Activated T-helper 1 cell treated with Interleukin-2 at 50 U/mL for 16 hours (primary cell): ENCODE results near the gene CDH23.

Experiments
- DNase-seq: peaks from one replicate; pipeline ENCODE4 v3.0.0-alpha.2; 2020; ENCODE audit warnings: low read depth

Gene CDH23

GRCh38 chr10:71640607-71641006, 243.9 kb downstream of the CDH23 start:
- no peak for DNase-seq

DNA sequence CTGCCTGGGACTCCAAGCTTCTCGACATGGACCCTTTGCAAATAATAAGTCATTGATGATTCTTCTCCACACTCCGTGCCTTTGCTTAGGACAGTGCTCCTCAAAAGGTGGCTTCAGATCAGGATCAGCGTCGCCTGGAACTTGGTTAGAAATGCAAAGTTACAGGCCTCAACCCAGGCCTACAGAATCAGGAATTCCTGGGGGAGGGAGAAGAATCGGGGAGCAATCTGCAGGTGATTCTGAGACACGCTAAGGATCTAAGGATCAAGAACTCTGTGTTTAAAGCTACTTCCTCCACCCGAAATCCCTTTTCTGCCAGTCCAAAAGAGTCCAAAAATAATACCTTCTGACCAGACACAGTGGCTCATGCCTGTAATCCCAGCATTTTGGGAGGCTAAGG, 244.7 kb downstream of the CDH23 start:
- DNase-seq: no peak

DNA sequence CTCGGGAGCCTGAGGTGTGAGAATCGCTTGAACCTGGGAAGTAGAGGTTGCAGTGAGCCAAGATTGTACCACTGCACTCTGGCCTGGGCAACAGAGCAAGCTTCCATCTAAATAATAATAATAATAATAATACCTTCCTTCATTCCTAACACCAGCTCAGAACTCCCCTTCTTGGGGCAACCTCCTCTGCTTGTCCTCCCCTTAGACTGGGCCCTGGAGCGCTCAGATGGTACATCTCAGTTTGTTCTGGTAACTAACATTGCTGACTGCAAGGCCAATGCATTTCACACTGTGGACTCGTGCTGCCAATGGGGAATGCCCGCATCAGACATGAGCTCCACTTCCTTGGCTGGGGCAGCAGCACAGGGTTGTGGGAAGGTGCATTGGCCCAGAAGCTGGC, 245.3 kb downstream of the CDH23 start:
- no peak for DNase-seq

DNA sequence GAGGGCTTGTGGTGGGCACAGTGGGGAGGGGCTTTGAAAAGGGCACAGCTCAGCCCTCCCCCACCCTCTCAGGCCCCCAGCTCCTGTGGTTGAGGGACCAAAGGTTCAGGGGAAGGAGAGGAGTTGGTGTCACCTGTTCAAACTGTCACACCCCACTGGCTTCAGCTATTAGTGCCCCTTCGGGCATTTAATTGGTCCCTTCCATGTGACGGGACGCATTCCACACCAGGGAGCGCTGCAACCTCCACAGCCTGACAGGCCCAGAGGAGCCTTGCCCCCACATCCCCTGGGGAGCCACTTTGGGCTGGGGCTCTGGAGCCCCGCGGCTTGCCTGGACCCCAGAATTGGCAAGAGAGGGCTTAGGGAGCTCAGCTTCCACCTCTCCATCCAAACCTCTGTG, 247.2 kb downstream of the CDH23 start:
- DNase-seq: no peak

DNA sequence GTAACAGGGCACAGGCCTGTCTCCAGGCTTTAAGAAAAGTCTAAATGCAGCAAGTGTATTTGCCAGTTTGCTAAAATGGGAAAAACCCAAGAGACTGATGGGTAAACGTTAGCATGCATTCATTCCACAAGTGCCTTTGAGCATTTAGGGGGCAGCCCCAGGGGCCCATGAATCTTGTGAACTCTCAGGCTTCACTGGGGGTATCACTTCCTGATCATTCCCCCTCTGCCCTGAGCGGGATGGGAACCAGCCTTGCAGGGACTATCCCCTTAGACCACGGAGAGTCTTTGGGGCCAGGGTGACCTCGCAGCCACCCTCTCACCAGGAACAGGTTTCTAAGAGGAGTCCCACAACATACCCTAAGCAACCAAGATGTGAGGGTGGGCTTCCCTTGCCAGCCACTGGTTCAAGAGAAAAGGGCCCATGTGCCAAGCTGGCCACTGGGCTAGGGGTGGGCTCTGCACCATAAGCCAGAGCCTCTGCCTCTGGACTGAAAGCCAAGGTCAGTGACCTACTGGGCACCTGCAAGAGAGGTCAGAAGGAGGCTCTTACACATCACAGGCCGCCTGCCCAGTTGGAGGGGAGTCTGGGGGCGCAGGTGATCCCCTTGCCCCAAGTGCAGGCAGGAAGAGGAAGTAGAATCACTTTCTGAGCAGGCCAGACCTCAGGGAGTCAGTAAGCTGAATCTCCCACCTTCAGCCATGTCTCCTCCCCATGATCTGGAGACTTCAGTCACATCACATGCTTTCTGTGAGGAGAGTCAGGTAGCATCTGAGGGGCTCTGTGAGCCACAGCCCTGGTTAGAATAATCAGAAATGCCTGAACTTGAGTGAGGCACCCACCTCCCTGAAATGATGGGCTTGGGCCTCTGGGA, 247.8 kb downstream of the CDH23 start:
- no peak for DNase-seq

DNA sequence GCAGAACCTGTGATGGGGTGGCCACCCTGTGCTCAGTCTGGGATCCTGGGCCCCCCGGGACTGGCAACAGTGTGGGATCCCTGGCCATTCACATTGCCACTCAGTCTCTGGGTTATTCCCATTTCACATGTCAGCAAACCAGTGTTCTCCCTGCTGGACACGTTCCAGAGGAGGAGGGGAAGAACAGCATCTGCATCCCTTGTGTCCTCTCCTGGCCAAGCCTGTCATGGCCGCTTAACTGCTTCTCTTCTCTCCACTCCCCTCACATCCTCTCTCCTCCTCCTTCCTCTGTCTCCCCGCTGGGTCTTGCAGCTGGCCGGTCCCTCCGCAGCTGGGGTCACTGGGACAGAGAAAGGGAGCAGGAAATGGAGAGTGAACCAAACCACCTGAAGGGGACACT, 248.5 kb downstream of the CDH23 start:
- no peak for DNase-seq

DNA sequence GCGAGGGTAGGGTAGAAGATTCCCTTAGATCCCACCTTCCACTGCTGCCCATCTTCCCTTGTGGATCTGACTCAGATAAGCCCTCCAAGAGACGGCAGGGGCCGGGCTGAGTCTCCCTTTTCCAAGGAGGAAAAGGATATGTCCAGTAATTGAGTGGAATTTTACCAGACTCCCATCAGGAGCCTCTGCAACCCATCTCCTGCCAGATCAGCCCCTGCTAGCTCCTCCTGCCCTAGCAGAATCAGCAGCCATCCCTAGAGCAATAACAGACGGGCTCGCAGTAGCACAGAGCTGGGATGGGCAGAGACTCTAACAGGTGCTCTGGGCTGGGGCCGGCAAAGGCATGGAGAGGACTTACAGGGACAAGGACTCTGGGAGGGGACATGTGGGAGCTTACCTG, 249.3 kb downstream of the CDH23 start:
- DNase-seq: no peak

GRCh38 chr10:71646592-71647292, 250.0 kb downstream of the CDH23 start:
- no peak for DNase-seq

- no peak for DNase-seq
Measured at GRCh38 chr10:71647526-71648253, 251.0 kb downstream of the CDH23 start.

DNA sequence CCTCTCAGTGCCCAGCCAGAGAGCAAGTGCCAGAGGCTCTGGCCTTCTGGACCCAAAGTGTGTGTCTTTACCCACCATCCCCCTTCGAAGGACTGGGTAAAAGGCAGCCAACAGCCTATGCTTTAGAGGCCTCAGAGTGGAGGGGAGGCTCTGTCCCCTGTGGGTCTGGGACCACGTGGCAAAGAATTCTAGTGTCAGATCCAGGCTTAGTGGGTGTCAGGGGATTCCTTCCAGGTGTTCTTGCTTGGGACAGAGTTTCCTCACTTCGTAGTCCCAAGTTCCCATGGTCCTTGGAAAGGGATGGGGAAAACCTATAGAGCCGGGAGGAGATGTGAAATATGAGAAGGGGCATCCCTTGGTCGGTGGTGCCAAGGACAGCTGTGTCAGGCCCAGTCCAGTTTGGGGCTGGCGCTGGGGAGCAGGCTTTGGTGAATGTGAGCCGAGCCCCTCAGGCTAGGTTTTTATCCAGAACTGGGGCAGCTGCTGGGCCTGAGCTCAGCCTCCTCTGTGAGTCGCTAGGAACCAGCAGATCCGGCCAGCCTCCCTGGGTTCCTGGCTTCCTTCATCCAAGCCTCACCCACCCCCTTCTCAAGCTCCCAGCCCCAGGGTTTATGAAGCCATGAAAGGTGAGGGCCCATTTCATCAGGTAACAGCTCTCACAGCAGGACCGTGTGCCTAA, 251.7 kb downstream of the CDH23 start:
- no peak for DNase-seq

DNA sequence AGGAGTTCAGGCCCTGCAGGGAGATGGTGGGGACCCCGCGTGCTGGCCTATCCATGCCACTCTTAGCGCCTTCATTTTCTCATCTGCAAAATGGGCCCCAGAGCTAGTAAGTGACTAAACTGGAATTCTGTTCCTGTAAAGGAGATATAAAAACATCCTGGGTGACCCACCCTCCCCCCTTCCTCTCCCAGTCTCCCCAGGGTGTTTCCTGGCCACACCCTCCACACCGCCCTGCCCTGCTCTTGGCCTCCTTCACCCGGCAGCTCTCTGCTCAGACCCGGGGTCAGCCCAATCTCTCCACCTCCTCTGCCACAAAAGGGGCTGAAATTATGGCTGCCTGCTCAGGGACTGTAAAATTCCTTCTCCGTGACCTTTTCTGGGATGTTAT, 252.2 kb downstream of the CDH23 start:
- DNase-seq: no peak

DNA sequence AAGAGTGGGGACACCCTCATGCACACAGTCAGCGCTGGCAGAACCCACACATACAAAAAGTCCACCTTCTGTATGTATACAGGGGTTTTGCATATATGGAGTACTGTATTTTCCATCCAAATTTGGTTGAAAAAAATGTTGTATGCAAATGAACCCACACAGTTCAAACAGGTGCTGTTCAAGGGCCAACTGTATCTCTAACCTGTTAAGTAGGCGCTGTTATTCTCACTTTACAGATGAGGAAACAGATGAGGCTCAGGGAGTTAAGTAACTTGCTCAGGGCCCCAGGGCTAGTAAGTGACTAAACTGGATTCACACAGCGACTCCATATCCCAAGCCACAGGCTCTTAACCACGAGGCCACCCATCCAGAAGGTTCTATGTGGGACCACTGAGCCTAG, 252.9 kb downstream of the CDH23 start:
- DNase-seq: no peak

DNA sequence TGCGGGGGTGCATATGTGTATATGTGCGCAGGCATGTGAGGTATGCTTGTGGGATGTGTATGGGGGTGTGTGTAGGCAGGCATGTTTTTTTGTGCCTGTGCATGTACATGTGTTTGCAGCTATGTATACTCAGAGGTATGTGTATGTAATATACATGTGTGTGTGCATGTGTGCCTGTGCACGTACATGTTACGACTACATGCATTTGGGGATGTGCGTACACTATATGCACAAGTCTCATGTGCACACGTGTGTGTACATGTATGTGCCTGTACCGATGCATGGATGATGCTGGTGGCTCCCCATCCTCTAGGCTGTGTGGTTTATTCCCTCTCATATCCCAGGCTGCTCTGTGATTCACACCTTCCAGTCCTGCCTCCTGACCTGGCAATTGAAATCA, 253.7 kb downstream of the CDH23 start:
- DNase-seq: no peak

DNA sequence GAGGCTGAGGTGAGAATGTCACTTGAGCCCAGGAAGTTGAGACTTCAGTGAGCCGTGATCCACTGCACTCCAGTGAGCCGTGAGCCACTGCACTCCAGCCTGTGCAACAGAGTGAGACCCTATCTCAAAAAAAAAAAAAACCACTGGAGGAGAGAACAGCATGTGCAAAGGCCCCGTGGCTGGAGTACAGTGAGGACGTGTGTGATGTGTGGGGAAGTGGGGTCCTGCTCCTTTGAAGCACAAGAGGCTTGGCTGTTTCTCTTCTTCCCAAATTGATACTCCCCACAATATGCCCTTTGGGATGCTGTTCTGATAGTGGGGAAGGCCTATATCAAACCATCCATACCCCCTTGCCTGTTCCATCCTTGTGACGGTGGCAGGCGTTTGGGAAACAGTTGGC, 254.7 kb downstream of the CDH23 start:
- no peak for DNase-seq

DNA sequence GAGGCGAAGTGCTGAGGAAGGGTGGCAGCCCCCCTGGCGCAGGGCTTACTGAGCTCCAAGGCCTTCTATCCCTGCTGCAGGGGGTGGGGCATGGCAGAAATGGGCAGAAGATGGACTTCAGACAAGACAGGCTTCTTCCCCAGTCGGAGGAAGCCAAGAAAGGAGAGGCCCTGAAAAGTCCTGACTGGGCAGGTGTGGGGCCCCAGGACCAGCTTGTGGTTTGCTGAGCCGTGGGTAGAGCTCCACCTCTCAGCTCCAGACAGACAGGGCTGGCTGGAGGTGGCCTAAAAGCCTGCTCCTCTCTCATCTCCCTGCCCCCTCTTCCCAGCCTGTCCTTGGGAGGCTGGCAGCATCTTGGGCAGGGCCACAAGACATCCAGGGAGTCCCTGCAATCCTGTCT, 255.2 kb downstream of the CDH23 start:
- no peak for DNase-seq

GRCh38 chr10:71653044-71653443, 256.3 kb downstream of the CDH23 start:
- DNase-seq: no peak

- DNase-seq: no peak
Measured at GRCh38 chr10:71656220-71656619, 259.5 kb downstream of the CDH23 start.

GRCh38 chr10:71657604-71658466, 261.1 kb downstream of the CDH23 start:
- no peak for DNase-seq

GRCh38 chr10:71658467-71658745, 261.7 kb downstream of the CDH23 start:
- DNase-seq: no peak

DNA sequence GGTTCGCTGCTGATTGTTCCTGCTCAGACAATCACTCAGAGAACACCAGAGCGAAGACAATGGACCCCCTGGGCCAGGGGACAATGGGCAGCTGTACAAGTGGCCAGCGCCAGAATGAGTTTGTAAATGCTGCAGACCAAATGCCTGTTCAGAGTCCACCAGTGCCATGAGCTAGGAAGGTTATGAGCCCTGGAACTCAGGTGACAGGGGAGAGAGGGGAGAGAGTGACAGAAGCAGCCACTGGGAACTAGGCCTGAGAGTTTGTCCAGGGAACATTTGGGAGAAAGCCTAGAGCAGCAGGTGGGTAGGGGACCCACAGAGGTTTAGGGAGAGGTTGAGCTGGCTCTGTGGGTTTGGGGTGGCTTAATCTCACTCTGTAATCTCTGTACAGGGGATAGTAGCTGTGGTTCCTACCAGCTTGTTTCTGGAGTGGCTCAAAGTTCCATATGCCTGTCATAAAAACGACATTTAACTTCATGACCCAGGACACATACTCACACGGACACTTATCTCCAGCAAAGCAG, 262.5 kb downstream of the CDH23 start:
- DNase-seq: no peak

DNA sequence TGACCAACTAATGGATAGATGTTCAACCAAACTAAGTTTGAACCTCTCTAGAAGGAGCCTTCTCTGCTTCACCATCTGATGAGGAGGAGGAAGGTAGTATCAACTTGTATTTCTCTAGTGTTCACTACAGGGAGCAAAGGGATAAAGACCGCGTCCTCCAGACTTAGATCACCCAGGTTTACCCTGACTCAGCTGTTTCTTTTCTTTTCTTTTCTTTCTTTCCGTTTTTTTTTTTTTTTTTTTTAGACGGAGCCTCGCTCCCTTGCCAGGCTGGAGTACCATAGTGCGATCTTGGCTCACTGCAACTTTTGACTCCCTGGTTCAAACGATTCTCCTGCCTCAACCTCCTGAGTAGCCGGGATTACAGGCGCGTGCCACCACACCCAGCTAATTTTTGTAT, 263.0 kb downstream of the CDH23 start:
- DNase-seq: no peak
